Measurements from ENCODE around the gene HSPA4. TPM values are rescaled to one million over a fixed set of nuclear protein-coding genes. Genes with fewer than 3 reads are reported as not detected.
"Not testable (repeated sequence)": the region's sequence is repeated elsewhere in the genome, so short reads cannot be mapped to it uniquely, and the experiment has no call there.

The HSPA4 gene
- total RNA-seq: 145 TPM in 2 replicates
- 69.9 TPM for polyA plus RNA-seq (2012)

DNA sequence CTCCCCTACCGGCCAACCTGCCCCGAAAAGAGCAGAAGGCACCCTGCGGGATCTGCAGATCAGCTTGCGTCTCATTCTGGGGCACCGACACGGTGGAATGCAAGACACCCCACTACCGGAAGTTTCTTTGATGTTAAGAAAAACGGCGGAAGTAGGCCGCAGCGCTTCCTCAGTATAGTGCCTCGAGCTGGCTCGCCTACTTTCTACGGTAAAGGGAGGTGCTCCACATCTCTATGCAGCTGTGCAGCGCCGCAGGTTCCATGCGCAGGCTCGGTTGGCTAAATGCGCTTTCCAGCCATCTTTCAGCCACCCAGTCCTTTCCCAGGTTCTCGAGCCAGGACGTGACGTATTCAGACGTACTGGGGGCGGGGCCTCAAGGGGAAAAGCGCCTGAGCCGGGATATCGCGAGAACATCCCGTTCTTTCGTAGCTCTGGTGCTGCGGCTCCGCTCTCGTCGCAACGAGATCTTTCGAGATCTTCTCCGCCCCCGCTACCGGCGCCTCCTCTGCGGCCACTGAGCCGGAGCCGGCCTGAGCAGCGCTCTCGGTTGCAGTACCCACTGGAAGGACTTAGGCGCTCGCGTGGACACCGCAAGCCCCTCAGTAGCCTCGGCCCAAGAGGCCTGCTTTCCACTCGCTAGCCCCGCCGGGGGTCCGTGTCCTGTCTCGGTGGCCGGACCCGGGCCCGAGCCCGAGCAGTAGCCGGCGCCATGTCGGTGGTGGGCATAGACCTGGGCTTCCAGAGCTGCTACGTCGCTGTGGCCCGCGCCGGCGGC, at the start of gene HSPA4:
HSPA4 (plus strand) TSS at position 472 of the 775 bp plus-strand sequence; CDS start at position 710, 238 bp downstream.
- DNase-seq (ENCODE audit: low read depth): peak; percentile 99

DNA sequence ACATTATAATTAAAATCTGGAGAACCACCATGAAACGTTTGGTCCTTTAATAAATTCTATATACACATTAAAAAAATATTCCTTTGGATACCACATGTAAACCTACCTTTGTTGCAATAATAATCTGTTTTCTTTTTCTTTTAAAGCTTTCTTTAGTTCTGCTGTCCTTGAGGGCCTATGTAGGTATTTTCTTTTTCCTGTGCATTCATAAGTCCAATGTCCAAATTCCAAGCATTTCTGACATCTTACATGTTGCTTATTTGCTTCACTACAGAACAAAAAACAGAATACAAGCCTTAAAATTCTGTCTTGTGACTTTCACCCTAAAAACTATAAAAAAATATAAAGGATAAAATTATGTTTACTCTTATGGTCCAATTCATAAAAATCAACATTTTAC, 45.2 kb upstream of the HSPA4 start:
- no peak for DNase-seq (ENCODE audit: low read depth)

DNA sequence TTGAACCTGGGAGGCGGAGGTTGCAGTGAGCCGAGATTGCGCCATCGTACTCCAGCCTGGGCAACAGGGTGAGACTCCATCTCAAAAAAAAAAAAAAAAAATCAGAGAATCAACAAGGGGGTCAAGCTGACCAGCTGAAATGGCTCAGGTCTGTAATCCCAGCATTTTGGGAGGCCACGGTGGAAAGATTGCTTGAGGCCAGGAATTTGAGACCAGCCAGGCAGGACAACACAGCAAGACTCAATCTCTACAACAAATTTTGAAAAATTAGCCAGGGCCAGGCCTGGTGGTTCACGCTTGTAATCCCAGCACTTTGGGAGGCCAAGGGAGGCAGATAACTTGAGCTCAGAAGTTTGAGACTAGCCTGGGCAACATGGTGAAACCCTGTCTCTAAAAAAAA, 43.4 kb upstream of the HSPA4 start:
- not testable (repeated sequence) for DNase-seq (ENCODE audit: low read depth)

DNA sequence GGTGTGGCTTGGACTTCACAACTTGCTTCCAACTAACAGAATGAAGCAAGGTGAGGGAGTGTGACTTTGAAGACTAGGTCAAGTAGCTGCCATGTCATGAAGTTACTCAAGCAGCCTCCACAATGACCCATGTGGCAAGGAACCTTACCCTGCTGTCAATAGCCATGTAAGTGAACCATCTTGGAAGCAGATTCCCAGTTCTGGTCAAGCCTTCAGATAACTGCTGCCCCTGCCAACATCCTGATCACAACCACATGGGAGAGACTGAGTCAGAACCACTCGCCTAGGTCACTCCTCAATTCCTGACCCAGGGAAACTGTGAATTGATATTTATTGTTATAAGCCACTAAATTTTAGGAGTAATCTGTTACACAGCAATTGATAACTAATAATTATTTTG, 36.3 kb upstream of the HSPA4 start:
- no peak for DNase-seq (ENCODE audit: low read depth)

DNA sequence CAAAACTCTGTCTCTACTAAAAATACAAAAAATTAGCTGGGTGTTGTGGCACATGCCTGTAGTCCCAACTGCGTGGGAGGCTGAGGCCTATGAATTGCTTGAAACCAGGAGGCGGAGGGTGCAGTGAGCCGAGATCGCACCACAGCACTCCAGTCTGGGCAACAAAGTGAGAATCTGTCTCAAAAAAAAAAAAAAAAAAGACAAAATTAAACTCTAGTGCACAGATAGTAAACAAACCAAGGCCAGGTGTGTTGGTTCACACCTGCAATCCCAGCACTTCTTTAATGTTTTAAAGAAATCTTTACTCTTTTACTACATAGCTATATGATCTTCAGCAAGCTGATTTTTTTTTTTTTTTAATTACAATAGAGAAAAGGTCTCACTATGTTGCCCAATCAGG, 33.8 kb upstream of the HSPA4 start:
- no peak for DNase-seq (ENCODE audit: low read depth)

DNA sequence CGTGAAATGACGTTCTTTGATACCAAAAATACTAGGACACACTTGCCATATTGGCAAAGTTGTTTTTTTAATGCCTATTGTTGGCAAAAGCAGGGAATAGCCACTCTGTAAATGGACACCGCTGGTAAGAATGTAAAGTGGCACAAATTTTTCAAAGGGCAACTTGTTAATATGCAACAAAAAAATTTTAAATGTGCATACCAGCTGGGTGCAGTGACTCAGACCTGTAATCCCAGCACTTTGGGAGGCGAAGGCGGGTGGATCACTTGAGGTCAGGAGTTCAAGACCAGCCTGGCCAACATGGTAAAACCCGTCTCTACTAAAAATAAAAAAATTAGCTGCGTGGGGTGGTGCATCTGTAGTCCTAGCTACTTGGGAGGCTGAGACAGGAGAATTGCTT, 32.3 kb upstream of the HSPA4 start:
- not testable (repeated sequence) for DNase-seq (ENCODE audit: low read depth)

DNA sequence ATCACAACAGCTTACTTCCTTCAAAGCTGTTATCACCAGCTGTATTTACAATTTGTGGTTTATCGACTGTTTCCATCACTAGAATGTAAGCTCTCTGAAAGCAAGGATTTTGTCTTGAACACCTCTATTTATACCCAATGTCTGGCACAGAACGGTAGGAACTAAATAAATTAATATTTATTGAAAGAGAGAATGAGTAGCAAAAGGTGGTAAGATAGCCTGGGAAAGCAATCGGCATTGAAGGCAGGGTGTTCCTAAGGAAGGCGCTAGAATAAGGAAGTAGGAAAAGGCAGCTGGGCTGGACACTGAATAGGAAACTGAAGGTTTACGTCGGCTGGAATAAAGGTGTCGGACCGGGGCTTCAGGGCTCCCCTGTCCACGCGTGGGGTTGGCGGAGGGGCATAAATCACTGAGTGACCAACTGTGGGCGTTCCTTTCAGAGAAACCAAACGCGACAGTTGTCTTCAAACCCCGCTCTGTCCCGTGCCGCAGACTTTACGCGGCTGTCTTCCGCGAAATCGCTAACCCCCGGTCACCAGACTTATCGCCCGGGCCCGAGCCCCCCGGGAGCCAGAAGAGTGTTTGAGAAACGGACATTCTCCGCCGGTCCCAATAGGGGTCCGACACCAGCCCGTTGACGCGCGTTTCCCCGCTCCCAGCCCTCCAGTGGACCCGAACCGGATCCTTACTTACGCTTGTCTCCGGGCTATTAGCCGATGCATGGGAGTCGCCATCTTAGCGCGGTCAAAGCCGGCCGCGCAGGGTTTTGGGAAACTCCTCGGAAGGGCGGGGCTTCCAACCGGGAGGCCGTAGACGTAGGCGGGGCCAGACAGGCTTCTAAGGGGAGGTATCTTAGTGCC, 25.8 kb upstream of the HSPA4 start, which contains the start of gene ZCCHC10:
ZCCHC10 (minus strand) TSS at position 746 of the 860 bp plus-strand sequence; CDS start at position 734, 12 bp downstream.
- DNase-seq (ENCODE audit: low read depth): peak; percentile 96

DNA sequence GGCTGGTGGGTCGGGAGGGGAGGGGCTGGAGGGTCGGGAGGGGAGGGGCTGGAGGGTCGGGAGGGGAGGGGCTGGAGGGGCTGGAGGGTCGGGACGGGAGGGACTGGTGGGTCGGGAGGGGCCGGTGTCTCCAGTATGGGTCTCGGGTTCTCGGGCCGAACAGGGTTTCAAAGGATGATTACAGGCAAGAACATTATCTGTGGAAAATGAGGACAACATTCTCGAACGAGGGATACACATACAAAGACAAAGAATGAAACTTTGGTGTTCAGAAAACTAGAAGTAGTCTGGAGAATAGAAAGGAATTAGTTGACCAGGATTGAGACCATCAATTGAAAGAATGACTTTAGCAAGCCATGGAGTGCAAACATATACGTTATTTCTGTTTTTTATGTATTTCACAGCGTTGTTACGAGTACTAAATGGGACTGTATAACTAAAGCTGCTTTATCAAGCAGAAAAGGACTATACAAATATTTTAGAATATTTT, 25.1 kb upstream of the HSPA4 start:
- DNase-seq (ENCODE audit: low read depth): no peak

DNA sequence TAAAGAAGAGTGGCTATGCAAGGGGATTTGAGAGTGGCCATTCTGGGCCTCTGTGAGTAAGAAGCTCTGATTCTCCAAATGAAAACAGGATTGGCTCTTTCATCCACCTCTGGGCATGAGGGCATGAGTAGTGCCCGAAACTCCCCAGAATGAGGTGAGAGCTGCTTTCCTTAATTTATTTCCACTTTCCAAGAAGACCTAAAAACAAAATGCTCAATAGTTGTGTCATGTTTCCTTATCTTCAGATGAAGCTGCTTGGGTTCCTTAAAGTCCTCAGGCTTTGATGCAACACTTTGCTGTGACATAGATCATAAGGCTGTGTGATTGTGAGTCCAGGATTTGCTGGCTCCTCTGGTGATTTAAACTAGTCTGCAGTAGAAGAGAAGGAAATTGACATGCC, 22.4 kb upstream of the HSPA4 start:
- DNase-seq (ENCODE audit: low read depth): no peak

DNA sequence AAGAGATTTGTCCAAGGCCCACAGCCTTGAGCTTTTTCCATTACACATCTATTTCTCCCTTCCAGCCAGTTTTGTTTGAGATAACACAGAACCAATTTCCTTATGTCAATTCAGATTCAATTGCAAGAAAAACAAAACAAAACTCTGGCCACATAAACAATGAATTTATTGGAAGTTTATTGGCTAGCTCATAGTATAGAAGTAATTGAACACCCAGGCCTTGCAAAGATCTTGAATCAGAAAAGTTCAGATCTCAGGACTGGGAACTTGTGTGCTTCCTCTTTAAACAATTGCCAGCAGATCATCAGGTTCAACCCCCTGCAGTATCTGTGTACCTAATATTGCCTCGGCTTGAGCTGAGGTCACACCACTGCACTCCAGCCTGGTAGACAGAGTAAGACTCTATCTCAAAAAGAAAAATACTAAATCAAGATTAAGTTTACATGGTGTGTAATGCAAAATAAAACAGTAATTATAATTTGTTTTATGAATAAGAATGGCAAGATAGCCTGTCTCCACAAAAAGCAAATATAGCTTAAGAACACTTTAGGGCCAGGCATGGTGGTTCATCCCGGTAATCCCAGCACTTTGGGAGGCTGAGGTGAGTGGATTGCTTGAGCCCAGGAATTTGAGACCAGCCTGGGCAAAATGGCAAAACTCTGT, 21.3 kb upstream of the HSPA4 start:
- DNase-seq (ENCODE audit: low read depth): no peak

DNA sequence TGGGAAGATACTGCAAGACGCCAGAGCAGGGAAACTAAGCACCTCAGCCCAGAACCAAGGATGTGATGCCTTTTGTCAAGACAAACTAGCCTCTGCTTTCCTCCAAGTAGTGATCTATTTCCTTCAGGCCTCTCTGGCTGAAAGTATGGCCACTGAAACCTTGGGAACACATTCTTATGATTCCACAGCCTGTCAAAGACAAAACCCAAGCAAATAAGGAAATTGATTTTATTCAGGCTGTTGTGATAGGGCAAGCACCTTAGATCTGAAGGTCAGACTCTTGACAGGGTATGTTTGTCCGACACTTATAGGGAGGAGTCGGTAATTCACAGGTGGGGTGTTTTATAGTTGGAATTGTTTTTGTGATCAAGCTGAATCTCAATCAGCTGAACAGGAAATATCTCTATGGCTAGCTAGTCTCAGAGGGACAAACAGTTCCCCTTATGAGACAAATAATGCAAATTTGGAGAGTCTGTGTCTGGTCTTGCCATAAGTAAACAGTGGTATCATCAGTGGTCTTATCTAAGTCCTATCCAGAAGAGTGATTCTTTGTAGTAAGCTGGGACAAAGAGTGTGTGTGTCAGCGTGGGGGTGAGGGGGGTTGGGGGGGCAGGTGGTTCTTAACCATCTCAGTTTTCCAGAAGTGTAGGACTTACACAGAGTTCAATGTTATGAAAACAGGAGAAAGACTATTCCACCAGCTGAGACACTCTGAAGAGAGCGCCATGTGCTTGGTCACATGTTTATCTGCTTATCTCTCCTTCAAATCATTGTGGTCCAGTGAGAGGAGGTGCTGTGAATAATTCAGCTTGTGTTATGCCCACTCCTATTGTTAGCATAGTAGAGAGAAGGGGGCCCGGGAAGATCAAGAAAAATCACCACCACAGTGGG, 18.7 kb upstream of the HSPA4 start:
- no peak for DNase-seq (ENCODE audit: low read depth)

DNA sequence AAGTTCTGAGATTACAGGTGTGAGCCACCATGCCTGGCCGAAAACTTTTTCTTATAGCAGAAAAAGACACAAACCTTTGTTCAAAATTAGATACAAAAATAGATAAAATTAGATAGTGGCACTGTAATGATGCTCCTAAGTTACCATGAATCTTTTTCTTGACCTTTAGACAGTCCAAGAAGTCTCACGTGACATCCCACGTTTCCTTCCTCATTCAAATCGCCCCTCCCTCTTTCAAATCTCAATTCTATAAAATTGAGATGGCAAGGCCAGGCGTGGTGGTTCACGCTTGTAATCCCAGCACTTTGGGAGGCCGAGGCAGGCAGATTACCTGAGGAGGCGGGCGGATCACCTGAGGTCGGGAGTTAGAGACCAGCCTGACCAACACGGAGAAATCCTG, 17.7 kb upstream of the HSPA4 start:
- DNase-seq (ENCODE audit: low read depth): no peak

DNA sequence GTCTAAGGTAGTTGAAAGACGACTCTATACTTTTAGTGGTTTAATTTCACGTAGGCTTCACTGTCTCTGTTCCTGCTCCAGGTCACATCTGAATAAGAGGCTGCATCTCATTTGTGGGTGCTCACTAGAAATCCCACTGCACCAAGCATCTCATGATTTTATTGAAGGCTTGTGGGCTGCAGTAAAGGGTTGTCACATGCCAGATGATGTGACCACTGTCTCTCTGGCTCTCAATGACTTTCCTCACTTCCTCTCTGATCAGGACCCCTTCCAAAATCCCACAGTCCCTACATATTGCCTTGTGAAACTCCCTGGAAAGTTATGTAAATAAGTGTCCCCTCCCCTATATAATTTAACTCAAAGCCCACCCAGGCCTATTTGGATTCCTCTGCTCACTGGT, 16.6 kb upstream of the HSPA4 start:
- DNase-seq (ENCODE audit: low read depth): no peak

DNA sequence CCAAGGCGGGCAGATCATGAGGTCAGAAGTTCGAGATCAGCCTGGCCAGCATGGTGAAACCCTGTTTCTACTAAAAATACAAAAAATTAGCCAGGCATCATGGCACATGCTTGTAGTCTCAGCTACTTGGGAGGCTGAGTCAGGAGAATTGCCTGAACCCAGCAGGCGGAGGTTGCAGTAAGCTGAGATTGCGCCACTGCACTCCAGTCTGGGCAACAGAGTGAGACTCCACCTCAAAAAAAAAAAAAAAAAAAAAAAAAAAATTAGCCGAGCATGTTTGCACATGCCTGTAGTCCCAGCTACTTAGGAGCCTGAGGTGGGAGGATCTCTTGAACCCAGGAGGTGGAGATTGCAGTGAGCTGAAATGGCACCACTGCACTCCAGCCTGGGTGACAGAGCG, 15.1 kb upstream of the HSPA4 start:
- not testable (repeated sequence) for DNase-seq (ENCODE audit: low read depth)

DNA sequence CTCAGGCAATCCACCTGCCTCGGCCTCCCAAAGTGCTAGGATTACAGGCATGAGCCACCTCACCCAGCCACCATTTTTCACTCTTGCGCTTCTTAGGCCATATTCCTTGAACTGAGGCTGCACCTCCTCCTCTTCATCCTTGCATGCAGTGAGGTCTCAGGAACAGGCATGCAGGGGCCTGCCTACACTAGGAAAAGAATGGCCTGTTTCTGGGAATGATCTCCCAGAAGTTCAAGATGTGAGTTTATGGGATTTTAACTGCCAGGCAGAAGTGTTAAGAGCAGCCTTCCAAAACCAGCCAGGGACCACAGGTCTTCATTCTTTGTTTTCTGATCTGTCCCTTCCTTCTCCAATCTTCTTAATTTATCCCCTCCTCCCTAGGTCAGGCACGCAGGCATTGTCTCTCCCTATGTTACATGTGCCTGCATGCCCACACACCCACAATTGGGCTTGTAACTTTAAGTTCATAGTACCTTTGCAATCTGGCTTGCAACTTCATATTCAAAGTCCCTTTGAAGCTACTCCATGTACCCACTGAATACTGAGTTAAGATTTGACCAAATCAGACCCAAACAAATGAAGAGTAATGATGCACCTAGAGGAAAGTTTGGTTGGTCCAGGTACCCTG, 10.5 kb upstream of the HSPA4 start:
- no peak for DNase-seq (ENCODE audit: low read depth)

DNA sequence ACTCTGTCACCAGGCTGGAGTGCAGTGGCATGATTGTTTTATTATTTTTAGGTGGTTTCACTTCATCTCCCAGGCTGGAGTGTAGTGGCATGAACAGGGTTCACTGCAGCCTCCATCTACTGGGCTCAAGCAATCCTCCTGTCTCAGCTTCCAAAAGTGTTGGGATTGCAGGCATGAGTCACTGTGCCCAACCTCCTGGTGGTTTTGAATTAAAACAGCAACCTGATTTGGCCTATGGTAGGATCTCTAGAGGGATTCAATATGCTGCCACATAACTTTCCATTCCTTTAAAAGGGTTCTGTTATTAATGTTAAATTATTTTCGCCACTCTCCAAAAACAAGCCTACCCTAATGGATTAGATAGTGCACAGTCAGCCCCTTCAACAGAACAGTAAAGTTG, 9.9 kb upstream of the HSPA4 start:
- peak; percentile 35 for DNase-seq (ENCODE audit: low read depth)

DNA sequence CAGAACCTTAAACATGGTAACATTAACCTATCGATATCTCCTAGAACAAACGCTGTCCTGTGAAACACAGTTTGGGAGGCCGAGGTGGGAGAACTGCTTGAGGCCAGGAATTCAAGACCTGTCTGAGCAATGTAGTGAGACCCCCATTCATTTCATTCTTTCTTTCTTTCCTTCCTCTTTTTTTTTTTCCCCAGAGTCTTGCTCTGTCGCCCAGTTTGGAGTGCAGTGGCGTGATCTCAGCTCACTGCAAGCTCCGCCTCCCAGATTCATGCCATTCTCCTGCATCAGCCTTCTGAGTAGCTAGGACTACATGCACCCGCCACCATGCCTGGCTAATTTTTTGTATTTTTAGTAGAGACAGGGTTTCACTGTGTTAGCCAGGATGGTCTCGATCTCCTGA, 5.3 kb upstream of the HSPA4 start:
- DNase-seq (ENCODE audit: low read depth): not testable (repeated sequence)

DNA sequence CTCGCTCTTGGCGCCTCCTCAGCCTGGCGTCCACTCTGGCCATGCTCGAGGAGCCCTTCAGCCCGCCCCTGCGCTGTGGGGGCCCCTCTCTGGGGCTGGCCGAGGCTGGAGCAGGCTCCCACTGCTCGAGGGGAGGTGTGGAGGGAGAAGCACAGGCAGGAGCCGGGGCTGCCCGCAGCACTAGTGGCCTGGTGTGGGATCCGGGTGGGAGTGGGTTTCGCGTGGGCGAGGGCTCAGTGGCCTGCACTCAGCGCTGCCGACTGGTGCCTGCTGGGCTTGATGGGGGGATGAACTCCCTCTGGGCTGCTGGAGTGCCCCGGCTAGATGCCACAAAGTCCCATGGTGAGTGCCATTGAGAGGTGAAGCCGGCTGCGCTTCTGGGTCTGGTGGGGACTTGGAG, 4.4 kb upstream of the HSPA4 start:
- DNase-seq (ENCODE audit: low read depth): no peak

DNA sequence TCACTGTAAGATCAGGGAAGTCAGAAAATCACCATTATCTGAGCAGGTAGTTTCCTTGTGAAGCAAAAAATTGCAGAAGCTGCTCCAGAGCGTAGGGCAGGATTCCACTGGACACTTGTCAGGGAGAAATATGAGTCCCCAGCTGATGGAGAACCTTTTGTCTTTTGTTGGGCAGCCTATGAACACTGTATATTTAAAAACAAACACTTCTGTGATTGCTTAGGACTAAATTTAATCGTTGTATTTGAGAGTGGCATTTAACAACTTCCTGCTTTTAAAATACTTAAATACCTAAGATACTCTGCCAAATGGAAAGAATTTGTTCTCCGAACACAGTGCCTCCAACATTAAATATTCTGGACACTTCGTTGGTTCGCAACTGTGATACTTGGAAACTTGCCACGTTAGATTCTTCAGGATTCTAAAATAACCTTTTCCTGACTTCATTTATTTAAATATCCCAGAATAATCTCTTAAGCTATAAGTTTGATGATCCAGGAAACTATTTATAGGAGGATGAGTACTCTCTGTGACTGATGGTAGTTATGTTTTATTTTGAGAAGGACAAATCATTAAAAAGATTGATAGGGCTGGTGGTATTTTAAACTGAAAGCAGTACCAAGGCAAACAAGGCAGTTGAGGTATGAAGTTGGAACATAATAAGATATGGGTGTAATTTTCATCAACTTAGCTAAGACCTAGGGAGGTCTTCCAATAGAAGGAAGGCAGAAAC, 2.7 kb upstream of the HSPA4 start:
- peak; percentile 70 for DNase-seq (ENCODE audit: low read depth)

DNA sequence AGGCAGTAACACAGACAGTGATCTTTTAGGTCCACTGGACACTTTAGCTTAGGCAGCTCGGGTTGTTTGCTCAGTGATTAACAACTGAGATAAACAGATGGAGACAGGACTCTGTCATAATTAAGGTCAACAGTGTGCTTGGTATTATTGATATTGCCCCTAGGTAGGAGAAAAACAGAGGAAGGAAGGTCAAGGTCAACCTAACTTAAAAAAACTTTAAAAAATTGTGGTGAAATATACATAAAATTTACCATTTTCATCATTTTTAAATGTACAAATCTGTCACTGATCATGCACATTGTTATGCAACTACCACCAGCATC, 2.1 kb upstream of the HSPA4 start:
- DNase-seq (ENCODE audit: low read depth): no peak

All from myocyte (in vitro differentiated cells).